Gastrocnemius medialis (tissue), 4 donors: ENCODE measurements around the gene GABRB2.

Experiments used
- POLR2A ChIP-seq, 2 donors: fragments of 450-650 bp; IDR thresholded peaks; one replicate each; pipeline ENCODE4 v1.6.1; 2017; ENCODE audit warnings: antibody characterized with exemption in 2 of 2, mild to moderate bottlenecking in 2 of 2, moderate library complexity in 2 of 2
- TF ChIP-seq, protein P1 (sequence below), 5 experiments: fragments of 450-650 bp in 3 of 5; fragments of 200-600 bp in 2 of 5; sonication (generic) in 2 of 5; IDR thresholded peaks in 4 of 5; conservative IDR thresholded peaks in 1 of 5; 1 replicate in 4 of 5; 2 replicates in 1 of 5; pipeline ENCODE4 v1.5.1; 2016 to 2019; ENCODE audit warnings: antibody characterized with exemption in 5 of 5, mild to moderate bottlenecking in 3 of 5, moderate library complexity in 3 of 5

DNA sequence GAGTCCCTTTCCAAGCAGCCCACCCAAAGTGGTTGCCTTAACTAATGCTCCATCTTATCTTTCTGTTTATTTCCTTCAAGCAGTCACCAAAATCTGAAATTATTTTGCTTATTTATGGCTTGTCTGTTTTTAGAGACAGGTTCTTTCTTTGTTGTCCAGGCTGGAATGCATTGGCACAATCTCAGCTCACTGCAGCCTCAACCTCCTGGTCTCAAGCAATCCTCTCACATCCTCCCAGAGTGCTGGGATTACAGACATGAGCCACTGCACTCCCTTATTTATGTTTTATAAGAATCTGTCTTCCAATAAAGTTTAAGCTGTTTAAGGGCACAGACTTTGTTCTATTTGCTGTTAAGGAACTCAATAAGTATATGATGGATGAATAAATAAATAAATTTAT is 133.7 kb downstream of the GABRB2 start:
- TF ChIP-seq, protein P1, sequence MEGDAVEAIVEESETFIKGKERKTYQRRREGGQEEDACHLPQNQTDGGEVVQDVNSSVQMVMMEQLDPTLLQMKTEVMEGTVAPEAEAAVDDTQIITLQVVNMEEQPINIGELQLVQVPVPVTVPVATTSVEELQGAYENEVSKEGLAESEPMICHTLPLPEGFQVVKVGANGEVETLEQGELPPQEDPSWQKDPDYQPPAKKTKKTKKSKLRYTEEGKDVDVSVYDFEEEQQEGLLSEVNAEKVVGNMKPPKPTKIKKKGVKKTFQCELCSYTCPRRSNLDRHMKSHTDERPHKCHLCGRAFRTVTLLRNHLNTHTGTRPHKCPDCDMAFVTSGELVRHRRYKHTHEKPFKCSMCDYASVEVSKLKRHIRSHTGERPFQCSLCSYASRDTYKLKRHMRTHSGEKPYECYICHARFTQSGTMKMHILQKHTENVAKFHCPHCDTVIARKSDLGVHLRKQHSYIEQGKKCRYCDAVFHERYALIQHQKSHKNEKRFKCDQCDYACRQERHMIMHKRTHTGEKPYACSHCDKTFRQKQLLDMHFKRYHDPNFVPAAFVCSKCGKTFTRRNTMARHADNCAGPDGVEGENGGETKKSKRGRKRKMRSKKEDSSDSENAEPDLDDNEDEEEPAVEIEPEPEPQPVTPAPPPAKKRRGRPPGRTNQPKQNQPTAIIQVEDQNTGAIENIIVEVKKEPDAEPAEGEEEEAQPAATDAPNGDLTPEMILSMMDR (IDR thresholded peaks at IDR 0.05 in 4 of 5, conservative IDR thresholded peaks at IDR 0.05 in 1 of 5): no peak
- TF ChIP-seq POLR2A (IDR thresholded peaks at IDR 0.05): no peak
